A549 (cell line): ENCODE results near the gene SGTA. TPM values are rescaled to one million over a fixed set of nuclear protein-coding genes. Genes with fewer than 3 reads are reported as not detected.

Experiments used
- ATAC-seq, 2 experiments: fragments of 200-7000 bp in 1 of 2; fragments of >200 bp in 1 of 2; cut with Nextera tagmentation in 1 of 2; cut with Tn5 transposase in 1 of 2; 3 replicates each; pipeline versions ENCODE4 v1.8.0 to v1.9.1; 2018 to 2020; ENCODE audit warnings: mild to moderate bottlenecking in 1 of 2, moderate library complexity in 1 of 2
- CTCF ChIA-PET: fragments of 300-600 bp; sonication (Branson Sonifier 250); formaldehyde crosslinking; extraction: SDS; loops from one replicate; lab custom pipeline; 2021; ENCODE audit warnings: antibody characterized with exemption, inconsistent platforms; lab: Yijun Ruan, JAX
- POLR2A ChIA-PET: fragments of 350-600 bp; formaldehyde crosslinking; extraction: SDS; loops from one replicate; lab custom pipeline; 2021; ENCODE audit warnings: antibody characterized with exemption, inconsistent platforms; lab: Yijun Ruan, JAX
- DNase-seq, 2 experiments: peaks; one replicate each; pipeline versions ENCODE4 v3.0.0 to v3.0.0-alpha.2; 2011 to 2016; ENCODE audit warnings: low read depth in 1 of 2, low spot score in 1 of 2
- FAIRE-seq: peaks from 2 replicates; lab custom pipeline; 2011; peaks lifted over from hg19 to GRCh38; lab: Jason Lieb, UNC
- H3K27ac ChIP-seq, 2 experiments: fragments of >200 bp; sonication (Bioruptor Twin); formaldehyde crosslinking; 3 replicates each; pipeline ENCODE4 v1.5.1; 2016 to 2017
- H3K4me1 ChIP-seq: fragments of >200 bp; sonication (Bioruptor Twin); formaldehyde crosslinking; 3 replicates; pipeline ENCODE4 v1.6.1; 2016
- H3K4me2 ChIP-seq: fragments of >200 bp; sonication (Bioruptor Twin); formaldehyde crosslinking; 3 replicates; pipeline ENCODE4 v1.6.1; 2016
- H3K4me3 ChIP-seq: fragments of >200 bp; sonication (Bioruptor Twin); formaldehyde crosslinking; 3 replicates; pipeline ENCODE4 v1.5.1; 2016
- H3K9me3 ChIP-seq: fragments of >200 bp; sonication (Bioruptor Twin); formaldehyde crosslinking; 3 replicates; pipeline ENCODE4 v1.6.1; 2016
- CEBPB ChIP-seq, 2 experiments: fragments of >200 bp in 1 of 2; sonication (Bioruptor Twin) in 1 of 2; formaldehyde crosslinking in 1 of 2; IDR thresholded peaks; 2 replicates each; pipeline ENCODE4 v1.6.1; 2012 to 2016
- ESRRA ChIP-seq: fragments of 150-350 bp; IDR thresholded peaks from 2 replicates; pipeline ENCODE4 v1.6.1; 2014; ENCODE audit warnings: mild to moderate bottlenecking, low read length, borderline replicate concordance
- FOSL2 ChIP-seq, 2 experiments: fragments of 450-650 bp in 1 of 2; fragments of >200 bp in 1 of 2; sonication (Bioruptor Twin) in 1 of 2; formaldehyde crosslinking; IDR thresholded peaks; 2 replicates each; pipeline versions ENCODE4 v1.5.0 to v1.6.1; 2016 to 2020; ENCODE audit warnings: mild to moderate bottlenecking in 1 of 2, moderate library complexity in 1 of 2
- GATA3 ChIP-seq: IDR thresholded peaks from 2 replicates; pipeline ENCODE4 v1.6.1; 2012; ENCODE audit warnings: borderline replicate concordance
- HDAC2 ChIP-seq: fragments of 200-600 bp; sonication (generic); IDR thresholded peaks from 2 replicates; pipeline ENCODE4 v1.6.1; 2016
- HOXA7 ChIP-seq: fragments of 250-450 bp; sonication (Bioruptor Pico); IDR thresholded peaks from 2 replicates; pipeline ENCODE4 v1.5.0; 2020; ENCODE audit warnings: mild to moderate bottlenecking, moderate library complexity
- HOXB13 ChIP-seq: fragments of 250-450 bp; sonication (Bioruptor Pico); IDR thresholded peaks from 2 replicates; pipeline ENCODE4 v1.5.0; 2020; ENCODE audit warnings: low read depth, mild to moderate bottlenecking, moderate library complexity
- MAFK ChIP-seq: fragments of 450-650 bp; IDR thresholded peaks from 2 replicates; pipeline ENCODE4 v1.6.1; 2014; ENCODE audit not compliant: partially characterized antibody
- MAZ ChIP-seq: fragments of 150-350 bp; IDR thresholded peaks from 2 replicates; pipeline ENCODE4 v1.6.1; 2014; ENCODE audit warnings: antibody characterized with exemption, low read depth, low read length, borderline replicate concordance
- NFE2L2 ChIP-seq: fragments of 150-350 bp; conservative IDR thresholded peaks from 2 replicates; pipeline ENCODE4 v1.6.1; 2014; ENCODE audit warnings: low read length
- NPAS2 ChIP-seq: fragments of 250-450 bp; sonication (Bioruptor Pico); IDR thresholded peaks from 2 replicates; pipeline ENCODE4 v1.8.0; 2022; ENCODE audit warnings: mild to moderate bottlenecking, moderate library complexity, borderline replicate concordance
- NR3C1 ChIP-seq: fragments of >200 bp; sonication (Bioruptor Twin); formaldehyde crosslinking; IDR thresholded peaks from 3 replicates; pipeline ENCODE4 v1.6.1; 2017
- PHF8 ChIP-seq: fragments of 200-600 bp; sonication (generic); IDR thresholded peaks from 2 replicates; pipeline ENCODE4 v1.6.1; 2016; ENCODE audit warnings: low read depth, mild to moderate bottlenecking, antibody characterized with exemption, moderate library complexity, borderline replicate concordance
- POLR2AphosphoS2 ChIP-seq: conservative IDR thresholded peaks from 2 replicates; pipeline ENCODE4 v1.6.1; 2012; ENCODE audit warnings: low read length, improper control_type of control experiment, inconsistent platforms
- RFX5 ChIP-seq: fragments of 450-650 bp; IDR thresholded peaks from 2 replicates; pipeline ENCODE4 v1.7.1; 2014; ENCODE audit warnings: antibody characterized with exemption, mild to moderate bottlenecking, moderate library complexity
- TFCP2L1 ChIP-seq: fragments of 250-450 bp; sonication (Bioruptor Pico); IDR thresholded peaks from 2 replicates; pipeline ENCODE4 v1.5.0; 2021; ENCODE audit warnings: mild to moderate bottlenecking
- ZFP36 ChIP-seq: fragments of 450-650 bp; IDR thresholded peaks from 2 replicates; pipeline ENCODE4 v1.6.1; 2014; ENCODE audit warnings: borderline replicate concordance; ENCODE audit not compliant: partially characterized antibody
- WGBS: methylation state at CpG from one replicate; pipeline ENCODE4 v1.1.6; 2017; ENCODE audit errors: missing lambda C conversion rate; 5-methylcytosine and 5-hydroxymethylcytosine counted together
- polyA plus RNA-seq, 4 experiments: library from polyadenylated mRNA; depleted of rRNA in 3 of 4; stranded (reverse); fragments of >200 nt; fragmentation: RNase III in 1 of 4; extraction: RNeasy Plus Mini Kit Qiagen cat#74134 plus additional on column Dnase treatment in 1 of 4; gene quantifications; 2 replicates in 3 of 4; 3 replicates in 1 of 4; pipeline ENCODE4 v1.2.3, GENCODE V29; 2011 to 2017
- TF ChIP-seq, protein P1 (sequence below): fragments of >200 bp; sonication (Bioruptor Twin); formaldehyde crosslinking; IDR thresholded peaks from 3 replicates; pipeline ENCODE4 v1.6.1; 2016
- TF ChIP-seq, protein P2 (sequence below): fragments of >200 bp; sonication (Bioruptor Twin); formaldehyde crosslinking; IDR thresholded peaks from 2 replicates; pipeline ENCODE4 v1.6.1; 2016
- TF ChIP-seq, protein P3 (sequence below): IDR thresholded peaks from 2 replicates; pipeline ENCODE4 v1.6.1; 2012

Gene SGTA
- polyA plus RNA-seq, 2 of the 4 experiments (the other 2 are of a cell fraction), result 39.1 to 48.0 TPM

DNA sequence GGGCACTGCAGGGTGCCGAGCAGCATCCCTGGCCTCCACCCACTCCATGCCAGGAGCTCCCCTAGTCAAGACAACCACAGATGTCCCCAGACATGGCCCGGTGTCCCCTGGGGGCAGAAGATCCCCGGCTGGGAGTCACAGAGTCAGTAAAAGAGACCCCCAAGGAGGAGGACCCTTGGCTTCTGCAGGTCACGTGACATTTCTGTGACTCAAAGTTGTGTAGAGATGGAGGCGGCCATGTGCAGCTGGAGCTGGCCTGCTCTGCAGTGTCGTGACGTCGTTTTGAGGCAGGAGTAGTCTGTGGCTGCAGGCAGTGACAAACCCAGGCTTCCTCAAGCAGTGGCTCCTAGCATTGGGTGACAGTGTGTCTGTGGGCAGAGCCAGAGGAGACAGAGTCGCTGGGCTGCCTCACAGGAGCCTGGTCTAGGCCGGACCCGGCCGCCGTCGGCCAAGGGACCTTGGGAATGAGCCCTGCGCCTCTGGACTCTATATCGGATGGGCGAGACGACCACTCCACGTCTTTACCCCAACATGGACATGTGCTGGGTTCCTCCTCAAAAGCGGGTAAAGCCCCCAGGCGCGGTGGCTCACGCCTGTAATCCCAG, 54.2 kb downstream of the SGTA start:
- Histone ChIP-seq H3K9me3 (no peaks in the 10 kb centered on the region), H3K4me3 (no peak overlapping the region), H3K4me2 (no peak overlapping the region), H3K27ac (no peak overlapping the region), H3K4me1 (no peaks in the 10 kb centered on the region)
- TF ChIP-seq PHF8 (no peak), CEBPB (IDR thresholded peaks at IDR 0.05) (no peak), NFE2L2 (no peak), GATA3 (no peak), HOXA7 (CRISPR knock-in tag) (no peak), NR3C1 (no peak), NPAS2 (CRISPR knock-in tag) (no peak), HOXB13 (CRISPR knock-in tag) (no peak), RFX5 (no peak)
- TF ChIP-seq, protein P1, sequence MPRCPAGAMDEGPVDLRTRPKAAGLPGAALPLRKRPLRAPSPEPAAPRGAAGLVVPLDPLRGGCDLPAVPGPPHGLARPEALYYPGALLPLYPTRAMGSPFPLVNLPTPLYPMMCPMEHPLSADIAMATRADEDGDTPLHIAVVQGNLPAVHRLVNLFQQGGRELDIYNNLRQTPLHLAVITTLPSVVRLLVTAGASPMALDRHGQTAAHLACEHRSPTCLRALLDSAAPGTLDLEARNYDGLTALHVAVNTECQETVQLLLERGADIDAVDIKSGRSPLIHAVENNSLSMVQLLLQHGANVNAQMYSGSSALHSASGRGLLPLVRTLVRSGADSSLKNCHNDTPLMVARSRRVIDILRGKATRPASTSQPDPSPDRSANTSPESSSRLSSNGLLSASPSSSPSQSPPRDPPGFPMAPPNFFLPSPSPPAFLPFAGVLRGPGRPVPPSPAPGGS, result no peak
- ATAC-seq (no peak), DNase-seq (no peak), FAIRE-seq (no peak)
- ChIA-PET CTCF (no interaction called here), POLR2A (interaction anchor here (0.6 kb wide), 1 partner anchor 721 kb away, joined by 4 read pairs; no protein-coding TSS in a partner anchor)
- 80% methylated on average over 6 of the region's 23 CpGs for WGBS

DNA sequence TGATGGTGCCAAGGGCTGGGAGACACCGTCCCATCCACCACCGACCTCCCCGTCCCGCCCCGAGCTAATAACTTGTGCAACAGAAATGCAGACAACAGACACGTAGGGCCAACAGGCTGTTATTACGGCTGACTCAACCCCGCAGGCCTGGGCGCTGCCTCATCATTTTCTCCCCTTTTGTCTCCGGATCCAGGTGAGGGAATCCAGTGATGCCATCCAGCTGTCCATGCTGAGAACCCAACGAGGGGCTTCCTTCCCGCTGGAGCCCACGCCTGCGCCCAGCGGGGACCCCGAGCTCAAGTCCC, 55.5 kb downstream of the SGTA start:
- no peak for FAIRE-seq
- Histone ChIP-seq H3K27ac (no peak overlapping the region), H3K4me3 (no peak overlapping the region), H3K4me1 (peaks cover 11% of the 10 kb centered on the region), H3K9me3 (no peaks in the 10 kb centered on the region), H3K4me2 (no peak overlapping the region)
- TF ChIP-seq FOSL2 (IDR thresholded peaks at IDR 0.05) (no peak), FOSL2 (CRISPR knock-in tag; IDR thresholded peaks at IDR 0.05) (no peak), MAFK (peak; percentile 13), HDAC2 (no peak)
- ATAC-seq, result no peak; a peak in 1 of 6 replicates
- DNase-seq, result no peak
- 54% methylated on average over 13 of the region's 16 CpGs for WGBS
- POLR2A ChIA-PET, result no interaction called here
- CTCF ChIA-PET, result no interaction called here

DNA sequence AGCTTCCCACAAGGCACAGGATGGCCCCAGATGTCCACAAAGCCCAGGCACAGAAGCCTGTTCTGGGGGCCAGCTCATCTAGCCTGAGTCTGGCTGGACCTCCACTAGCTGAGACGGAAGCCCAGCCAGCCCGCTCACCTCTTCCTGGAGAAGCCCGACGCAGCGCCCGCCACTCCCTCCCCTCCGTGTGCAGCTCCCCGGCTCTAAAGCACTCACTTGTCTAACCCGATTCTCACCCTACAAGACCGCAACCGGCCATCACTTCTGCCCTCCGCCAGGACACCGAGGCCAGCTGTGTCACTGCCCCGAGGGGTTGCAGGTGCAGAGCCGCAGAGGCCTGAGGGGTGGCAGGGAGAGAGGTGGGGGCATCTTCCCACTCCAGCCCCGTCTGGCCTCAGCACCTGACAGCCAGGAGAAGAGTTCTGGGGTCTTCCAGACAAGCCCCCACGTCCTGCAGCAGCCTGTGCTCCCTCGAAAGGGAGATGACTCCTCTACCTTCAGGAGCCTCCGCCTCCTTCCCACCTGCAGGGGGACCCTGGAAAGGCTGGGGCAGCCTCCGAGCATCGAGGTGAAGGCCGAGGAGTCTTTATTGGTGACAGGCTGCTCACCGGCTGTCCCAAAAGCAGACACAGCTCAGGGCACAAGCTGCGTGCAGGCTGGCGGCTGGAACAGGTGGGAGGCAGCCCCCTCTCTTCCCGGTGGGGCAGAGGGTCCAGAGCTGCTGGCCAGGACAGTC, 56.0 kb downstream of the SGTA start:
- H3K4me3 ChIP-seq, result no peak overlapping the region
- ATAC-seq, result no peak
- POLR2A ChIA-PET, result no interaction called here
- 72% methylated on average over 13 of the region's 26 CpGs for WGBS
- no peaks in the 10 kb centered on the region for H3K9me3 ChIP-seq
- no peak overlapping the region for H3K4me2 ChIP-seq
- TF ChIP-seq MAZ, result no peak
- no peak for TF ChIP-seq HOXA7 (CRISPR knock-in tag)
- TF ChIP-seq, protein P2, sequence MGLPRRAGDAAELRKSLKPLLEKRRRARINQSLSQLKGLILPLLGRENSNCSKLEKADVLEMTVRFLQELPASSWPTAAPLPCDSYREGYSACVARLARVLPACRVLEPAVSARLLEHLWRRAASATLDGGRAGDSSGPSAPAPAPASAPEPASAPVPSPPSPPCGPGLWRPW, result no peak
- CTCF ChIA-PET, result interaction anchor here (0.6 to 1.7 kb wide), 2 partner anchors 79 to 708 kb away, joined by 3 to 5 read pairs; no protein-coding TSS in a partner anchor
- DNase-seq, result no peak
- no peak for FAIRE-seq
- no peak overlapping the region for H3K27ac ChIP-seq
- H3K4me1 ChIP-seq, result peaks cover 12% of the 10 kb centered on the region

DNA sequence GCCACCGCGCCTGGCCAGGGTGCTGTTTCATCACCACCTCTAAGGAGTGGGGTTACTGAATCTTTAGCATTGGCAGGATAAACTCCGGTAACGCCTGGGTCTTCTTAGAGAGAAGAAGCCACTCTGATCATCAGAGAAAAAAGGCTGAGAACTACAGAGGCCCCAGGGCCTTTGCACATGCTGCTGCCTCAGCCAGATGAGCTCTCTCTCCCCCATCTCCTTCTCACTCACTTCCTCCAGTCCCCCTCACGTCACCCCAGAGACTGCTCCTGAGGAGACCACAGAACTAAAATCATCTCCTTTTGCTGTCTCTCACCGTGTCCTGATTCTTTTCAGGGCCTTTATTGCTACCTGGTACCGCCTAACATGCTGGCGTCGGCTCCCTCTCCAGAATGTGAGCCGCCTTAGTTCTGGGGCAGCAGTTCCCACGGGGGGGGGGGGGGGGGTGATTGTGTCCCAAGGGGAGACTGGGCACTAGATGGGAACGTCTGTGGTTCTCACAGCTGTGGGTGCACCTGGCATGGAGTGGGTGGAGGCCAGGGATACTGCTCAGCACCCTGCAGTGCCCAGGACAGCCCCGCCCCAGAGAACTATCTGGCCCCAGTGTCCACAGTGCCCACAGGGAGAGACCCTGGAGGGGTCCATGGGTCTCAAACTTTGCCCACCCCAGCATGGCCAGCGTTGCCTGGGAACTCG, 56.8 kb downstream of the SGTA start:
- ChIA-PET POLR2A (no interaction called here), CTCF (interaction anchor here (0.6 to 1.7 kb wide), 2 partner anchors 78 to 707 kb away, joined by 3 to 5 read pairs; no protein-coding TSS in a partner anchor)
- 86% methylated on average over 9 of the region's 15 CpGs for whole genome bisulfite sequencing
- no peak overlapping the region for H3K27ac ChIP-seq
- no peak overlapping the region for H3K4me3 ChIP-seq
- FAIRE-seq (no peak), DNase-seq (no peak), ATAC-seq (no peak)
- H3K4me1 ChIP-seq, result peaks cover 12% of the 10 kb centered on the region
- no peak overlapping the region for H3K4me2 ChIP-seq
- no peaks in the 10 kb centered on the region for H3K9me3 ChIP-seq
- TF ChIP-seq, protein P1, result no peak
- TF ChIP-seq ZFP36 (no peak), ESRRA (no peak), HOXA7 (CRISPR knock-in tag) (no peak), MAZ (no peak), POLR2AphosphoS2 (no peak), TFCP2L1 (no peak)
- TF ChIP-seq, protein P3, sequence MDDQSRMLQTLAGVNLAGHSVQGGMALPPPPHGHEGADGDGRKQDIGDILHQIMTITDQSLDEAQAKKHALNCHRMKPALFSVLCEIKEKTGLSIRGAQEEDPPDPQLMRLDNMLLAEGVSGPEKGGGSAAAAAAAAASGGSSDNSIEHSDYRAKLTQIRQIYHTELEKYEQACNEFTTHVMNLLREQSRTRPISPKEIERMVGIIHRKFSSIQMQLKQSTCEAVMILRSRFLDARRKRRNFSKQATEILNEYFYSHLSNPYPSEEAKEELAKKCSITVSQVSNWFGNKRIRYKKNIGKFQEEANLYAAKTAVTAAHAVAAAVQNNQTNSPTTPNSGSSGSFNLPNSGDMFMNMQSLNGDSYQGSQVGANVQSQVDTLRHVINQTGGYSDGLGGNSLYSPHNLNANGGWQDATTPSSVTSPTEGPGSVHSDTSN, result no peak
